ENCODE measurements around the gene MGME1. TPM values are rescaled to one million over a fixed set of nuclear protein-coding genes. Genes with fewer than 3 reads are reported as not detected.

MGME1 gene
- total RNA-seq, 1 experiment from 2014 or later: 15.1 TPM

DNA sequence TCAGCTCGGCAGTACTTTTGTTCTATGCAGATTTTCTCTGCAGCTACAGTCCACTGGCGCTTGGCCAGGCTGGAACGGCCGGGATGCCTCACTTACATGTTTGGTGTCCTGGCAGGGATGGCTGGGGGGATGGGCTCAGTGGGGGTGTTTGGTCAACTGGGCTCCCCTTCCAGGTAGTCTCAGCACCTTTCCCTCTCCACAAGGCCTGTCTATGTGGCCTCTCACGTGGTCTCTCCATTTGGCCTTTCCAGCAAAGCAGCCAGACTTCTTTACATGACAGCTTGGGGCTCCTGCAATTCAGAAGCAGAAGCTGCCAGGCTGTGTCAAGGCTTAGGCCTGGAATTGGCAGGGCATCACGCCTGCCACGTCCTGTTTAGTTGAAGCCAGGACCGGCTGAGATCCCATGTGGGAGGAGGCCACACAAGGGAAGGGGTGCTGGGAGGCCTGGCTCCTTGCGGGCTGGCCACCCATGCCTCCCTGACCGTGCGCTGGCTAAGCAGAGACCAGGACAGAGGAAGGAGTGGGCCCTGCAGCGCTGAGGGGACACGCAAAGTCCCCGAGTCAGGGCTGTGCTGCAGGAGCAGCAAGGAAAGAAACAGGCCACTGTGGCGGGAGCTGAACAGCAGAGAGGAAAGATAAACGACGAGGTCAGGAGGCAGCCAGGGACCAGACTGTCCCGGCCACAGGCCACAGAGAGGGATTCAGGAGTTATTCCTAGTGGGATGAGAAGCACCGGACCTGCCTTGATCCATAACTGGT lies 38.9 kb downstream of the MGME1 start:
- ChIA-PET CTCF (no interaction called here), POLR2A (ENCODE audit: unreplicated experiment) (interaction anchor here (0.6 kb wide), 1 partner anchor 41 kb away, joined by 4 read pairs; no protein-coding TSS in a partner anchor)
- no peak for ATAC-seq
- Histone ChIP-seq H3K27me3 (ENCODE audit: low read length) (no peaks in the 10 kb centered on the region), H3K9me2 (replicated peaks; ENCODE audit: low read length) (no peaks in the 10 kb centered on the region), H3K4me1 (ENCODE audit: insufficient read depth, low read length) (no peaks in the 10 kb centered on the region), H3K4me3 (ENCODE audit: low read length) (no peak overlapping the region), H4K20me1 (ENCODE audit: low read length) (no peaks in the 10 kb centered on the region), H3K27ac (ENCODE audit: low read length) (no peak overlapping the region), H3K79me2 (ENCODE audit: low read length) (no peaks in the 10 kb centered on the region), H3K9ac (ENCODE audit: low read length) (no peak overlapping the region), H3K4me2 (ENCODE audit: low read length) (no peak overlapping the region), H2AFZ (ENCODE audit: low read length) (no peak overlapping the region), H3F3A (ENCODE audit: low read length, unreplicated experiment) (no peaks in the 10 kb centered on the region), H3K36me3 (ENCODE audit: low read depth, low read length) (no peaks in the 10 kb centered on the region), H3K9me3 (ENCODE audit: low read length) (no peaks in the 10 kb centered on the region)
- TF ChIP-seq EZH2phosphoT487 (IDR thresholded peaks at IDR 0.05; ENCODE audit: borderline replicate concordance, low read length) (no peak), EZH2 (IDR thresholded peaks at IDR 0.05; ENCODE audit: low read length, unreplicated experiment) (no peak)
- TF ChIP-seq, protein P1, sequence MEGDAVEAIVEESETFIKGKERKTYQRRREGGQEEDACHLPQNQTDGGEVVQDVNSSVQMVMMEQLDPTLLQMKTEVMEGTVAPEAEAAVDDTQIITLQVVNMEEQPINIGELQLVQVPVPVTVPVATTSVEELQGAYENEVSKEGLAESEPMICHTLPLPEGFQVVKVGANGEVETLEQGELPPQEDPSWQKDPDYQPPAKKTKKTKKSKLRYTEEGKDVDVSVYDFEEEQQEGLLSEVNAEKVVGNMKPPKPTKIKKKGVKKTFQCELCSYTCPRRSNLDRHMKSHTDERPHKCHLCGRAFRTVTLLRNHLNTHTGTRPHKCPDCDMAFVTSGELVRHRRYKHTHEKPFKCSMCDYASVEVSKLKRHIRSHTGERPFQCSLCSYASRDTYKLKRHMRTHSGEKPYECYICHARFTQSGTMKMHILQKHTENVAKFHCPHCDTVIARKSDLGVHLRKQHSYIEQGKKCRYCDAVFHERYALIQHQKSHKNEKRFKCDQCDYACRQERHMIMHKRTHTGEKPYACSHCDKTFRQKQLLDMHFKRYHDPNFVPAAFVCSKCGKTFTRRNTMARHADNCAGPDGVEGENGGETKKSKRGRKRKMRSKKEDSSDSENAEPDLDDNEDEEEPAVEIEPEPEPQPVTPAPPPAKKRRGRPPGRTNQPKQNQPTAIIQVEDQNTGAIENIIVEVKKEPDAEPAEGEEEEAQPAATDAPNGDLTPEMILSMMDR (conservative IDR thresholded peaks at IDR 0.05; ENCODE audit: low read depth, low read length): no peak
- BruUV-seq (replicated peaks): no TSS peak
- intact Hi-C loops (cut with micrococcal nuclease): no loop called here
- no peak for DNase-seq

DNA sequence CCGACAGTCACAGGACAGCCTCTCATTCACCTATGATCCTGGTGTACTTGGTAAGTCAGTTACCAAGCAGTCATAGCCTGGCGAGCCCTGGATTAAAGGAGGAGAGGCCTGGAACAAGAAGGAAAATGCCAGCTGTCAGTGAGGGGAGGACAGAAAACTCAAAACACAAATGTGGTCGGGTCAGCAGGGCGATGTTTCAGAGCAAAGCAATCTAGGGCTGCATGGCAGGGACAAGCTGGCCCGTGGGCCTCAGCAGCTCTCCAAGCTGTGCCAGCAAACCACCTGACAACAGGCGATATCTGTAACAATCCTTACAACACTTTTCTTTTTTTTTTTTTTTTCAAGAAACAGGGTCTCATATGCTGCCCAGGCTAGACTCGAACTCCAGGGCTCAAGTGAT lies 40.3 kb downstream of the MGME1 start:
- DNase-seq: no peak
- no peak for ATAC-seq
- Histone ChIP-seq H3K27me3 (ENCODE audit: low read length) (no peaks in the 10 kb centered on the region), H3K9ac (ENCODE audit: low read length) (no peak overlapping the region), H3K27ac (ENCODE audit: low read length) (no peak overlapping the region), H2AFZ (ENCODE audit: low read length) (no peak overlapping the region), H3K4me3 (ENCODE audit: low read length) (no peak overlapping the region), H4K20me1 (ENCODE audit: low read length) (no peaks in the 10 kb centered on the region), H3K9me2 (replicated peaks; ENCODE audit: low read length) (no peaks in the 10 kb centered on the region), H3K4me2 (ENCODE audit: low read length) (no peak overlapping the region), H3K9me3 (ENCODE audit: low read length) (no peaks in the 10 kb centered on the region), H3K36me3 (ENCODE audit: low read depth, low read length) (no peaks in the 10 kb centered on the region), H3K4me1 (ENCODE audit: insufficient read depth, low read length) (no peaks in the 10 kb centered on the region), H3K79me2 (ENCODE audit: low read length) (no peaks in the 10 kb centered on the region), H3F3A (ENCODE audit: low read length, unreplicated experiment) (no peaks in the 10 kb centered on the region)
- CTCF ChIA-PET: interaction anchor here (0.7 kb wide), 1 partner anchor 13 kb away, joined by 9 read pairs; no protein-coding TSS in a partner anchor
- intact Hi-C loops (cut with micrococcal nuclease): no loop called here
- no TSS peak for BruUV-seq (replicated peaks)
- TF ChIP-seq EZH2 (IDR thresholded peaks at IDR 0.05; ENCODE audit: low read length, unreplicated experiment): no peak
- TF ChIP-seq, protein P1 (conservative IDR thresholded peaks at IDR 0.05; ENCODE audit: low read depth, low read length): no peak
- TF ChIP-seq EZH2phosphoT487 (IDR thresholded peaks at IDR 0.05; ENCODE audit: borderline replicate concordance, low read length): no peak
- POLR2A ChIA-PET (ENCODE audit: unreplicated experiment): no interaction called here

DNA sequence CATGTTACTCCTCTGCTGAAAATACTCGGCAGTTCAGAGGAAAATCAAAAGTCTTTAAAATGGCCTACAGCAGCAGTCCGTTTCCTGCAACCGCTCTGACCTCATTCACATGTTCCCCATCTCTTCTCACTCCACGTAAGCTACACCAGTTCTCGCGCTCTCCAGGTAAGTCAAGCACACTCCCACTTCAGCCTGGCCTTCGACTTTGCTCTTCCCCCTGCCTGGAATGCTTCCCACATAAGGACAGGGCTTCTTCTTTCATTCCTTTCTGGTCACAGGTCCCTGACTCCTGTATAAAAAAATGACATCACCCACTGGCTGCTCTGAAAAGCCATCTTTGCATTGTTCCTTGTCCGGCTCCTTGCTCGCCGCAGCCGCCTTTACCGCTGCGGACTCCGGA lies 42.7 kb downstream of the MGME1 start:
- BruUV-seq (replicated peaks): no TSS peak
- ChIA-PET POLR2A (ENCODE audit: unreplicated experiment) (no interaction called here), CTCF (no interaction called here)
- Histone ChIP-seq H3K9me2 (replicated peaks; ENCODE audit: low read length) (no peaks in the 10 kb centered on the region), H3K36me3 (ENCODE audit: low read depth, low read length) (no peaks in the 10 kb centered on the region; the same call in 1 of the 2 replicates), H3K79me2 (ENCODE audit: low read length) (no peaks in the 10 kb centered on the region), H3F3A (ENCODE audit: low read length, unreplicated experiment) (no peaks in the 10 kb centered on the region), H2AFZ (ENCODE audit: low read length) (no peak overlapping the region), H3K9me3 (ENCODE audit: low read length) (no peaks in the 10 kb centered on the region), H4K20me1 (ENCODE audit: low read length) (no peaks in the 10 kb centered on the region), H3K27ac (ENCODE audit: low read length) (no peak overlapping the region), H3K4me2 (ENCODE audit: low read length) (no peak overlapping the region), H3K4me1 (ENCODE audit: insufficient read depth, low read length) (no peaks in the 10 kb centered on the region), H3K27me3 (ENCODE audit: low read length) (no peaks in the 10 kb centered on the region), H3K4me3 (ENCODE audit: low read length) (no peak overlapping the region), H3K9ac (ENCODE audit: low read length) (no peak overlapping the region)
- ATAC-seq: no peak
- TF ChIP-seq EZH2phosphoT487 (IDR thresholded peaks at IDR 0.05; ENCODE audit: borderline replicate concordance, low read length): no peak
- TF ChIP-seq EZH2 (IDR thresholded peaks at IDR 0.05; ENCODE audit: low read length, unreplicated experiment): no peak
- TF ChIP-seq, protein P1 (conservative IDR thresholded peaks at IDR 0.05; ENCODE audit: low read depth, low read length): no peak
- intact Hi-C loops (cut with micrococcal nuclease): no loop called here
- DNase-seq: no peak
